GM19372 (cell line): ENCODE data around the gene RMI2.
"Not testable (repeated sequence)": the region's sequence is repeated elsewhere in the genome, so short reads cannot be mapped to it uniquely, and the experiment has no call there.

Experiments
- ATAC-seq: cut with Tn5 transposase; IDR thresholded peaks from one replicate; pipeline ENCODE4 v1.9.1; 2021; ENCODE audit warnings: mild to moderate bottlenecking, low read depth, moderate library complexity; ENCODE audit not compliant: unreplicated experiment

Gene RMI2

GRCh38 chr16:11350921-11351335, 5.7 kb downstream of the RMI2 start:
- no peak for ATAC-seq

- ATAC-seq, result no peak
Observed at GRCh38 chr16:11353158-11353557, 7.9 kb downstream of the RMI2 start.

GRCh38 chr16:11354407-11354732, 9.1 kb downstream of the RMI2 start:
- ATAC-seq, result no peak

- ATAC-seq, result peak; percentile 61
Observed at GRCh38 chr16:11354733-11355574, 9.7 kb downstream of the RMI2 start.

- ATAC-seq, result no peak
Observed at GRCh38 chr16:11355862-11356261, 10.6 kb downstream of the RMI2 start.

- ATAC-seq, result no peak
Observed at GRCh38 chr16:11356573-11357331, 11.5 kb downstream of the RMI2 start.

GRCh38 chr16:11358531-11358930, 13.3 kb downstream of the RMI2 start:
- ATAC-seq, result no peak

GRCh38 chr16:11359370-11359769, 14.1 kb downstream of the RMI2 start:
- ATAC-seq, result no peak

- no peak for ATAC-seq
Observed at GRCh38 chr16:11360641-11361373, 15.5 kb downstream of the RMI2 start.

- ATAC-seq, result no peak
Observed at GRCh38 chr16:11361701-11362451, 16.6 kb downstream of the RMI2 start.

- no peak for ATAC-seq
Observed at GRCh38 chr16:11363927-11364258, 18.6 kb downstream of the RMI2 start.

GRCh38 chr16:11367483-11367906, 22.2 kb downstream of the RMI2 start:
- ATAC-seq, result no peak

- no peak for ATAC-seq
Observed at GRCh38 chr16:11370084-11370931, 25.0 kb downstream of the RMI2 start.

GRCh38 chr16:11370932-11371279, 25.6 kb downstream of the RMI2 start:
- not testable (repeated sequence) for ATAC-seq

- no peak for ATAC-seq
Observed at GRCh38 chr16:11372073-11372828, 27.0 kb downstream of the RMI2 start.

- no peak for ATAC-seq
Observed at GRCh38 chr16:11372829-11373306, 27.6 kb downstream of the RMI2 start.

- ATAC-seq, result no peak
Observed at GRCh38 chr16:11374255-11374654, 29.0 kb downstream of the RMI2 start.

GRCh38 chr16:11377154-11377553, 31.9 kb downstream of the RMI2 start:
- no peak for ATAC-seq

GRCh38 chr16:11378951-11379350, 33.7 kb downstream of the RMI2 start:
- ATAC-seq, result not testable (repeated sequence)
